ENCODE data around the gene RANBP2.
"Not testable (repeated sequence)": the region's sequence is repeated elsewhere in the genome, so short reads cannot be mapped to it uniquely, and the experiment has no call there.

RANBP2 gene

DNA sequence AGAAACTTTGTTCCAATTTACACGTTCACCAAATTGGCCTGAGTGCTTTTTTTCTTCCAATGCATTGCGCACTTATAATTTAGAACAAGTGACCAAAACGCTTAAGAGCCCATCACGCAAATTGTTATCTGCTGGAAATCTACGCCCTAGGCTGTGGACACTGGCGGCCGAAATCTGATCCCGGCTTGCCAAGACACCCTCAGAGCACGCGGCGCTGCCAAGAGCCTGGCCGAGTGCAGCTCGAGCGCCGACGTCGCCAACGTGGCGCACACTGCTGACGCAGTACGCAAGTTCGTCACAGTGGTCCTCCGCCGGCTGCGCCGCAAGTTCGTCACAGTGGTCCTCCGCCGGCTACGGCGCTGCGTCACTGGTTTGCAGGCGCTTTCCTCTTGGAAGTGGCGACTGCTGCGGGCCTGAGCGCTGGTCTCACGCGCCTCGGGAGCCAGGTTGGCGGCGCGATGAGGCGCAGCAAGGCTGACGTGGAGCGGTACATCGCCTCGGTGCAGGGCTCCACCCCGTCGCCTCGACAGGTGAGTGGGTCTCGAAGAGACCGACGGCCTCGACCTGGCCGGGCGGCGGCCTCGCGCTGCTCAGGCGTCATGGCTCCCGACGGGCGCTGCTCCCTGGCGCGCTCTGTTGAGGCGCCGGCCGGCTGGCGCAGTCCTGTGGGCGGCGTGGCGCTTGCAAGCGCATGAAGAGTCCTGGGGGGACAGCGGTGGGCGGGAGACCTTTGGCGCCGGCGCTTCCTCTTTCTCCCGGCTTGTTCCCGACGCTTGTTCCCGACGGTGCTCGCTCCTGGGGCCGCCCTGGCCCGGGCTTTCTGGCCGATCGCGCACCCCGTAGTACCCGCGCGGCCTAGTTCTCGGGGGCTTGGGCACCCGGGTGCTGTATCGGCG, at the start of gene RANBP2:
RANBP2 (plus strand) TSS at position 334 of the 896 bp plus-strand sequence; CDS start at position 459, 125 bp downstream.
- DNase-seq (ENCODE audit: low read depth), result peak; percentile 91

GRCh38 chr2:108670282-108670681, 49.0 kb upstream of the RANBP2 start:
- not testable (repeated sequence) for DNase-seq (ENCODE audit: low read depth)

DNA sequence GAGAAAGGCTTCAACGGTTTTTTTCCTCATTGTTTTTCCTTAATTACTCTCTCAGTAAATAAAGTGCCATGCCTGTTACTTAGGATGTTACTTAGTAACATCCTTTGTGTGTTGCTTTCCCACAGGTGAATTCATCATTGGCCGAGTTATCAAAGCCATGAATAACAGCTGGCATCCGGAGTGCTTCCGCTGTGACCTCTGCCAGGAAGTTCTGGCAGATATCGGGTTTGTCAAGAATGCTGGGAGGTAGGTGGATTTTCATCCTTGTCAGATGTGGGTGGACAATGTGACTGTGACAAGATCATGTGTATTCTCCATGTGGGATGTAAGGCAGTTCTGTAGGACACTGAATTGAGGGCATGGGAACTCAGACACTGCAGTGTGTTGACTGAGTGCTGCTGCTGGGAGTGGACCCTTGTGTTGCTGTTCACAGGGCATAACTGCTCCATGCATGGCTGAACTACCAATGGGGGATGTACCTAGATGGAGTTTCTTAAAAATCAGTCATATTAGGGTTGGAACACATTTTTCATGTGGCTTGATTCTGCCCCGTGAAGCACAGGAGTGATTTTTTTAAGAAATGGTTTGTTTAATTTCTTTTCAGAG, 47.0 kb upstream of the RANBP2 start:
- DNase-seq (ENCODE audit: low read depth), result not testable (repeated sequence)

- not testable (repeated sequence) for DNase-seq (ENCODE audit: low read depth)
Observed at GRCh38 chr2:108676522-108676921, 42.8 kb upstream of the RANBP2 start.

- not testable (repeated sequence) for DNase-seq (ENCODE audit: low read depth)
Observed at GRCh38 chr2:108677239-108677744, 42.0 kb upstream of the RANBP2 start.

DNA sequence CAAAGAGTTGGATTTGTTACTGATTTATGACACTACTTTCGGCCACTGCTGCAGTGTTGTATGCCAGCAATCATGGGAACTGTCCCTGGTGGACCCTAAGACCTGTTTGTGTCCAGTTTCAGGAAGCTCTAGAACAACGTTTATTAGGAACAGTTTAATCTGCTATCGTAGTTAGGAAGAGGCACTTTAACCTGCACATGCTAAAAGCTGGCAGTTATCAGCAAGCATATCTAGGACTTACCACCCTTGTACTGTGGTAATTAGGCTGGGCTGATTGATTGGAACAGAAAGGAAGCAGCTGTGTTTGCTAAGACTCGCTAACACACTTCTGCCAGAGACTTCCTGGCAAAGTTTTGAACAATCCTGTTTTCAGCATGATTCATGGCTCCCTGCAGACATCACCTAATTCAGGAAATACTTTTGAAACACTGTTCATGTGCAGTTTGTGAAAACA, 41.1 kb upstream of the RANBP2 start:
- DNase-seq (ENCODE audit: low read depth), result not testable (repeated sequence)

DNA sequence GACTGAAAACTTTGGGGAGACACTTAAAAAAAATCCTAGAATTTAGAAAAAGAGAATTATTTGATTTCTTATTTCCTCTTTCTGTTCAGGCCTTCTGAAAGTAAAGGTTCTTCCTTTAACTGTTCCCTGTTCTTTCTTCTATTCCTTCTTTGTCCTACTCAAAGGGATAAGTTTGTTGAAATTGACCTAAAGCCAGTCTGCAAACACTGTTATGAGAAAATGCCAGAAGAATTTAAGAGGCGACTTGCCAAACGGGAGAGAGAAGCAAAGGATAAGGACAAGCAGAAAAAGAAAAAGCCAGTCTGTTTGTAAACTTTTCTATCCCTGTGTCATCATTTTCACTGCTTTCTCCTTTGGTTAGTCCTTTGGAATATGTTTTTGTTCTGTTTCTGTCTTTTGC, 38.5 kb upstream of the RANBP2 start:
- not testable (repeated sequence) for DNase-seq (ENCODE audit: low read depth)

DNA sequence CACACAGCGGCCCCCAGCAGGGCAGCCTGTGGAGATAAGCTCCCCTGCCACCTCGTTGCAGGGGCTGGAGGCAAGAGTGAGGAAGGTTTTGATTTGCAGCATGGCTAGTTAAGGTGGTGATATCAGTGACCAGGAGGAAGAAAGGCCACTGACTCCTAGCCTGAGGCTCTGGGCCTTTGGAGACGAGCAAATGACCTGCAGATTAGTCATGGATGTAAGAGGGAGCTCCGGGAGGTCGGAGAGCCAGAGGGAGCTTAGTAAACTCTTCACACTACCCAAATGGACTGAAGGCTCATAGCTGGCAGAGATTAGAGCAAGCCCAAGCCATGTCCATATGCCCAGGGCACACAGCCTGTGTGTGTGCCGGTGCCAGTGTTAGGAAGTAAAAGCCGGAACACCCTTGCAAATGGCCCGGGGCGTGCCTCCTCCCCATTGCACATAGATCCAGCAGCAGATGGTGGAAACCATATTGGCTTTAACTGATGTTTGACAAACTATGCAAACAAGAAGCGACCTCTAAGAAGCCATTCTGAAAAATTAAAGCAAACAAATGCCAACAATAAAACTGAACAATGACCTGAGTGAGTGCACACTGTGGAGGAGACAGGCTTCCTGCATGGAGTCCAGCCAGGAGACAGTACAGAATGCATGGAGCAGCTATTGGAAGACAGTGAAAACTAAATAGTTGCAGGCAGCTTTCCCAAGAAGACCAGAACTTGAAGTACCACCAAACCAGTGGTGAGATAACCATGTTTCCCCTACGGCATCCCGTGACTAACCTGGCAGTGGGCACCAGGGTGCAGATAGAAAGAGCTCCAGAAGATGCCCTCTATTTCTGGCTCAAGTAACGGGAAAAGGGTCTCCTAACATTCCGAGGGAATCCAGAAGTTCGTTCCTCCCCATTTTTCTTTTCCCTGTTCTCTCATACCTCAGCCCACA, 30.2 kb upstream of the RANBP2 start:
- DNase-seq (ENCODE audit: low read depth), result not testable (repeated sequence)

GRCh38 chr2:108690001-108690400, 29.3 kb upstream of the RANBP2 start:
- DNase-seq (ENCODE audit: low read depth), result not testable (repeated sequence)

DNA sequence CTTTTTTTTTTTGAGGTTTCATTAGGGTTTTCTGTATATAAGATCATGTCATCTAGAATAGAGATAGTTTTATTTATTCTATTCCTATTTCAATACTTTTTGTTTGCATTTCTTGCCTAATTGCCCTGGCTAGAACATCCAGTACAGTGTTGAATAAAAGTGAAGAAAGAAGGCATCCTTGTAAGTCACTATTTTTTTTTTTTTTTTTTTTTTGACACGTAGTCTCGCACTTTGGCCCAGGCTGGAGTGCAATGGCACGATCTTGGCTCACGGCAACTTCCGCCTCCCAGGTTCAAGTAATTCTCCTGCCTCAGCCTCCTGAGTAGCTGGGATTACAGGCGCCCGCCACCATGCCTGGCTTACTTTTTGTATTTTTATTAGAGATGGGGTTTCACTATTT, 27.8 kb upstream of the RANBP2 start:
- no peak for DNase-seq (ENCODE audit: low read depth)

GRCh38 chr2:108701208-108701607, 18.1 kb upstream of the RANBP2 start:
- no peak for DNase-seq (ENCODE audit: low read depth)

GRCh38 chr2:108701806-108702205, 17.5 kb upstream of the RANBP2 start:
- no peak for DNase-seq (ENCODE audit: low read depth)

DNA sequence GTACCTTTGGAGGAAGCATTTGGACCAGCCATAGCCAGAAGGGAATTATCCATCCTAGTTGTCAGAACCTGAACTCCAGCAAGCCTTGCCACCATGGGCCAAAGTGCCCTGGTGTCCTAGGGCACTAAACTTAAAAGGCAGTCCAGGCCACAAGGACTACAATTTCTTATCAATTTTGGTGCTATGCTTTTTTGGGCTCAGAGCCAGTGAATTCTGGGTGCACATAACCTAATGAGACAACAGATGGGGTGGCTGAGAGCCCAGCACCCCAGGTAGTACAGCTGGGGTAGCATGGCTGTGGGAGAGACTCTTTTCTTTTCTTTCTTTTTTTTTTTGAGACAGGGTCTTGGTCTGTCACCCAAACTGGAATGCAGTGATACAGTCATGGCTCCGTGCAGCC, 14.4 kb upstream of the RANBP2 start:
- DNase-seq (ENCODE audit: low read depth), result no peak

DNA sequence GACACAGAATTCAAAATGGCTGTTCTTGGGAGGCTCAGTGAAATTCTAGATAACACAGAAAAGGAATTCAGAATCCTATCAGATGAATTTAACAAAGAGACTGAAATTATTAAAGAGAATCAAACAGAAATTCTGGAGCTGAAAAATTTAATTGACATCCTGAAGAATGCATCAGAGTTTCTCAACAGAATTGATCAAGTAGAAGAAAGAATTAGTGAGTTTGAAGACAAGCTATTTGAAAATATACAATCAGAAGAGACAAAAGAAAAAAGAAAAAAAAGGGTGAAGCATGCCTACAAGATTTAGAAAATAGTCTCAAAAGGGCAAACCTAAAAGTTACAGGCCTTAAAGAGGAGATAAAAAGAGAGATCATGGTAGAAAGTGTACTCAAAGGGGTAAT, 12.0 kb upstream of the RANBP2 start:
- no peak for DNase-seq (ENCODE audit: low read depth)

DNA sequence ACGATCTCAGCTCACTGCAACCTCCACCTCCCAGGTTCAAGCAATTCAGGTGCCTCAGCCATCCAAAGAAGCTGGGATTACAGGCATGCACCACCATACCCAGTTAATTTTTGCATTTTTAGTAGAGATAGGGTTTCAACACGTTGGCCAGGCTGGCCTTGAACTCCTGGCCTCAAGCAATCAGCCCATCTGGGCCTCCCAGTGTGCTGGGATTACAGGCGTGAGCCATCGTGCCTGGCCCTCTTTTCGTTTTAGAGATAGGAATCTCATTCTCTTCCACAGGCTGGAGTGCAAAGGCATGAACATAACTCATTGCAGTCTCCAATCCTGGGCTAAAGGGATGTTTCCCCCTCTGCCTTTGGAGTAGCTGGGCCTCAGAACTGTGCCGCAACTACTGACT, 2.3 kb upstream of the RANBP2 start:
- not testable (repeated sequence) for DNase-seq (ENCODE audit: low read depth)

DNA sequence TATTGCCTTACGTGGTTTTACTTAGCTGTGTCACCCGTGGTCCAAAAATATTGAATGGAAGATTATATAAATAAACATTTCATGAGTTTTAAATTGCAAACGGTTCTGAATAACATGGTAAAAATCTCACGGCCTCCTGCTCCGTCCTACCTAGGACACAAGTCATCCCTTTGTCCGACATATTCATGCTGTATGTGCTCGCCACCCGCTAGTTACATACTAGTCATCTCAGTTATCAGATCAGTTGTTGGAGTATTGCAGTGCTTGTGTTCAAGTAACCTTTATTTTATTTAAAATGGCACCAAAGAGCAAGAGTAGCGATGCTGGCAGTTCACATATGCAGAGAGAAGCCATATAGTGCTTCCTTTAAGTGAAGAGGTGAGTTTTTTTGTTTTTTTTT, 6.8 kb downstream of the RANBP2 start:
- DNase-seq (ENCODE audit: low read depth), result not testable (repeated sequence)

GRCh38 chr2:108734656-108735055, 15.4 kb downstream of the RANBP2 start:
- DNase-seq (ENCODE audit: low read depth), result not testable (repeated sequence)

- not testable (repeated sequence) for DNase-seq (ENCODE audit: low read depth)
Observed at GRCh38 chr2:108757973-108758372, 38.7 kb downstream of the RANBP2 start.

- not testable (repeated sequence) for DNase-seq (ENCODE audit: low read depth)
Observed at GRCh38 chr2:108762618-108763017, 43.3 kb downstream of the RANBP2 start.

DNA sequence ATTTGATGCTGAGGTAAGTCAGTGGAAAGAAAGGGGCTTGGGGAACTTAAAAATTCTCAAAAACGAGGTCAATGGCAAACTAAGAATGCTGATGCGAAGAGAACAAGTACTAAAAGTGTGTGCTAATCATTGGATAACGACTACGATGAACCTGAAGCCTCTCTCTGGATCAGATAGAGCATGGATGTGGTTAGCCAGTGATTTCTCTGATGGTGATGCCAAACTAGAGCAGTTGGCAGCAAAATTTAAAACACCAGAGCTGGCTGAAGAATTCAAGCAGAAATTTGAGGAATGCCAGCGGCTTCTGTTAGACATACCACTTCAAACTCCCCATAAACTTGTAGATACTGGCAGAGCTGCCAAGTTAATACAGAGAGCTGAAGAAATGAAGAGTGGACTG, 47.4 kb downstream of the RANBP2 start:
- not testable (repeated sequence) for DNase-seq (ENCODE audit: low read depth)

DNA sequence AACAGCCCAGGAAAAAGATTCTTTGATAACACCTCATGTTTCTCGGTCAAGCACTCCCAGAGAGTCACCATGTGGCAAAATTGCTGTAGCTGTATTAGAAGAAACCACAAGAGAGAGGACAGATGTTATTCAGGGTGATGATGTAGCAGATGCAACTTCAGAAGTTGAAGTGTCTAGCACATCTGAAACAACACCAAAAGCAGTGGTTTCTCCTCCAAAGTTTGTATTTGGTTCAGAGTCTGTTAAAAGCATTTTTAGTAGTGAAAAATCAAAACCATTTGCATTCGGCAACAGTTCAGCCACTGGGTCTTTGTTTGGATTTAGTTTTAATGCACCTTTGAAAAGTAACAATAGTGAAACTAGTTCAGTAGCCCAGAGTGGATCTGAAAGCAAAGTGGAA, 48.6 kb downstream of the RANBP2 start:
- not testable (repeated sequence) for DNase-seq (ENCODE audit: low read depth)

DNA sequence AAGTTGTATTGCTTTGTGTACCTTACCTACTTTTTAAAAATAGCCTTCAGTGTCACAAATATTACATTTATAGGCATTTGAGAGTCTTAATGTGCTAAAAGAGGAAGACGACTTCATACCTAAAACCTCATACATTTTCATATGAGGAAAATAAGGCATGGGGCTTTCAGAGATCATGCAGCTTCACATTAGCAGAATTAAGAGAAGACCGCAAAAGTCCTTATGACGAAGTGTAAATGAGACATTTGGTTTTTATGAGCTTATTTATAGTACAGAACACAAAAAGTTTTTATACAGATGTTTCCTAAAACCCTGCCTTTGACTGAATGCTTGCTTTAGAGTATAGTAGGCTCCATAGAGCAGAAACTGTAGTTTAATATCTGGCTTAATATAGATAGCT, 57.2 kb downstream of the RANBP2 start:
- DNase-seq (ENCODE audit: low read depth), result no peak

Data from activated T-helper 9 cell treated with anti-CD3 and anti-CD28 coated beads, Interleukin-2, amount 50 U/mL, for 16 hours (primary cell).